Measurements from ENCODE around the gene PRDM16.

PRDM16 gene

GRCh38 chr1:3153902-3154795, 85.1 kb downstream of the PRDM16 start:
- H3K36me3 ChIP-seq (ENCODE audit: control insufficient read depth, insufficient read depth, low read length): no peaks in the 10 kb centered on the region
- no peaks in the 10 kb centered on the region for H3K4me1 ChIP-seq (ENCODE audit: control insufficient read depth, insufficient read depth, low read length)
- no peaks in the 10 kb centered on the region for H3K9me3 ChIP-seq (ENCODE audit: control insufficient read depth, low read length)
- no peak overlapping the region for H3K4me3 ChIP-seq (ENCODE audit: low read length)
- H3K27me3 ChIP-seq (ENCODE audit: control insufficient read depth, insufficient read depth, low read length): no peaks in the 10 kb centered on the region
- no peak overlapping the region for H3K9ac ChIP-seq (ENCODE audit: low read length)

DNA sequence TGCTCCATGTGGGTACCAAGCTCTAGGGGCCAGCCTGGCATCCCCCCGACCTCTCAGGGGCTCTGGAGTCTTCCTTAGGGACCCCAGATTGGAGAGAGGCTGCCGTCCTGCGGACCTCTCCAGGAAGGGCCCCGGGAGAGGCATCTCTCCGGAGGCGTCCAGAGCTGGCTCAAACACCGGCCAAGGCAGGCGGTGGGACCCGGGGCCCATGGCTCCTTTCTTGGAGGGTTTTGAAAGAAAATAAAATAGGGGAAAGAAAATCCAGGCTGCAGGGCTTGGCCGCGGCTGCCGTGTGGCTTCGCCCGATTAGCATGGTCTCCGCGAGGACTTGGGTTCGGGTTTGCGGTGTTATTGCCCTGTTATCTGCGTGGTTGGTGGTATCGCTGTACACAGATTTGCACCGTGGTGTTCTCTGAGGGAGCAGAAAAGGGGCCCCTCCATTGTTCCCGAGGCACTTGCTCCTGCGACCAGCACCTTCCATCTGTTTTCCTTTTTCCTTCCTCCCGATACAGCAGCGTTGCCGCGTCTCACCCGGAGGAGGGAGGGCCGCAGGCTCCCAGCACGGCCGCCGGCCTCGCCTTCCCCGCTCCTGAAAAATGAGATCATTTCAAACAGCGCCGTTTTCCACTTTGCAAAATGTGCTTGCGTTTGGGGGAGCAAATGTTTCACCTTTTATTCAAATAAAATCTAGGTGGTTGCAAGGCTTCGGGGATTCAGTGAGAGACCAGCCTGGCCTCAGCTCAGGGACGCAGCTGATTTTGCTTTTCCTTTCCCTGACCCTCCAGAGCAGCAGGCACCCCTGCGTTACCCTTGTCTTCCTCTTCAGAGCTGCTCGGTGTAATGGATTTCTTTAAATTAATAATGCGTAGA, 86.3 kb downstream of the PRDM16 start:
- Histone ChIP-seq H3K4me1 (ENCODE audit: control insufficient read depth, insufficient read depth, low read length) (peaks cover 4% of the 10 kb centered on the region), H3K27me3 (ENCODE audit: control insufficient read depth, insufficient read depth, low read length) (no peaks in the 10 kb centered on the region), H3K9me3 (ENCODE audit: control insufficient read depth, low read length) (no peaks in the 10 kb centered on the region), H3K9ac (ENCODE audit: low read length) (no peak overlapping the region), H3K4me3 (ENCODE audit: low read length) (no peak overlapping the region), H3K36me3 (ENCODE audit: control insufficient read depth, insufficient read depth, low read length) (no peaks in the 10 kb centered on the region)

DNA sequence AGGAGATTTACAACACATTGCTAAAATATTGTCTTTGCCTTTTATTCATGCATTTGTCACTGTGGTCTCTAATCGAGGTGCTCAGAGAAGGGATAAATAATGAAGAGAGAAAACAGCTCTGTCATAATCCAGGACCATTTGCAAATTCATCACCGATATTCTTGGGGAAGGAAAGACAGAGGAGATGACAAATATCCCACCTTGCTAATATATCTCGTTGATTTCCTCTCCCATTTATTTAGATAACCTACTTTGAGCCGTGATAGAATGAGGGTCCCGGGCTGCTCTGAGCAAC, 86.9 kb downstream of the PRDM16 start:
- Histone ChIP-seq H3K27me3 (ENCODE audit: control insufficient read depth, insufficient read depth, low read length) (no peaks in the 10 kb centered on the region), H3K9ac (ENCODE audit: low read length) (no peak overlapping the region), H3K4me1 (ENCODE audit: control insufficient read depth, insufficient read depth, low read length) (peaks cover 10% of the 10 kb centered on the region), H3K4me3 (ENCODE audit: low read length) (no peak overlapping the region), H3K36me3 (ENCODE audit: control insufficient read depth, insufficient read depth, low read length) (no peaks in the 10 kb centered on the region), H3K9me3 (ENCODE audit: control insufficient read depth, low read length) (no peaks in the 10 kb centered on the region)

DNA sequence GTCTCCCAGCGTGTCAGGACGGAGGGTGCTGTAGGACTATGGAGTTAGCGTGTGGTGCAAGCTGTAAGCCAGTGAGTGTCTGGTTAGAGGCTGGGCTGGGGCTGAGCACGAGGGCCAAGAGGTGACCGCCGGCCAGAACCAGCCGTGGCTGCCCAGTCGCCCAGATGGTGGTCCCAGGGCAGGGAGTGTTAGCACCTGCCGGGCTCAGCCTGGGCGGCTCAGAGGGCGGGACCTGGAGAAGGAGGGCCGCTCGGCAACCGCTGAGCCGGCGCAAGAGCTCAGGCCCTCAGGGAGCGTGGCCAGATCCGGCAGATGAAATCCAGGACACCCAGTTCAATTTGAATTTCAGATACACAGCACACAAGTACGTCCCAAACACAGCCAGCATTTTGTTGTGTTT, 87.9 kb downstream of the PRDM16 start:
- Histone ChIP-seq H3K4me1 (ENCODE audit: control insufficient read depth, insufficient read depth, low read length) (peaks cover 20% of the 10 kb centered on the region), H3K9ac (ENCODE audit: low read length) (no peak overlapping the region), H3K9me3 (ENCODE audit: control insufficient read depth, low read length) (no peaks in the 10 kb centered on the region), H3K36me3 (ENCODE audit: control insufficient read depth, insufficient read depth, low read length) (no peaks in the 10 kb centered on the region), H3K4me3 (ENCODE audit: low read length) (no peak overlapping the region), H3K27me3 (ENCODE audit: control insufficient read depth, insufficient read depth, low read length) (no peaks in the 10 kb centered on the region)

DNA sequence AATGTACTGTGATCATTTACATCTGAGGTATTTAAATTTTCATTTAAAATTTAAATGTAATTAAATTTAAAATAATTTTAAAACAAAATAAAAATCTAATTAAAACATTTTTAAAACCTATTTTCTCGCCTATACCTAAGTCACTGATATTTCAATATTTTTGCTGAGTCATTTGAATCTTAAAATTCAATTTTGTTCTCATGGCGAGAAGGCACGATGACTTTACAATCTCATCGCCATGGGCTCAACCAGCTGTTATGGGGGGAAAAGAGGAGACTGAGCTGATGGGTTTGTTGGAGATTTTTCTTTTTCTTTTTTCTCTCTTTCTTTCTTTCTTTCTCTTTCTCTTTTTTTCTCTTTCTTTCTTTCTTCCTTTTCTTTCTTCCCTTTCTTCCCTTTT, 89.3 kb downstream of the PRDM16 start:
- no peaks in the 10 kb centered on the region for H3K9me3 ChIP-seq (ENCODE audit: control insufficient read depth, low read length)

GRCh38 chr1:3159121-3159520, 90.1 kb downstream of the PRDM16 start:
- no peaks in the 10 kb centered on the region for H3K27me3 ChIP-seq (ENCODE audit: control insufficient read depth, insufficient read depth, low read length)
- H3K36me3 ChIP-seq (ENCODE audit: control insufficient read depth, insufficient read depth, low read length): no peaks in the 10 kb centered on the region
- H3K4me3 ChIP-seq (ENCODE audit: low read length): no peak overlapping the region
- no peaks in the 10 kb centered on the region for H3K9me3 ChIP-seq (ENCODE audit: control insufficient read depth, low read length)
- H3K4me1 ChIP-seq (ENCODE audit: control insufficient read depth, insufficient read depth, low read length): peaks cover 20% of the 10 kb centered on the region
- H3K9ac ChIP-seq (ENCODE audit: low read length): no peak overlapping the region

More for the DNA sequence above, 89.3 kb downstream of the PRDM16 start:
- peaks cover 20% of the 10 kb centered on the region for H3K4me1 ChIP-seq (ENCODE audit: control insufficient read depth, insufficient read depth, low read length)
- no peaks in the 10 kb centered on the region for H3K27me3 ChIP-seq (ENCODE audit: control insufficient read depth, insufficient read depth, low read length)
- no peaks in the 10 kb centered on the region for H3K36me3 ChIP-seq (ENCODE audit: control insufficient read depth, insufficient read depth, low read length)
- H3K9ac ChIP-seq (ENCODE audit: low read length): no peak overlapping the region
- H3K4me3 ChIP-seq (ENCODE audit: low read length): no peak overlapping the region

- H3K27me3 ChIP-seq (ENCODE audit: control insufficient read depth, insufficient read depth, low read length): no peaks in the 10 kb centered on the region
- no peak overlapping the region for H3K9ac ChIP-seq (ENCODE audit: low read length)
- H3K9me3 ChIP-seq (ENCODE audit: control insufficient read depth, low read length): no peaks in the 10 kb centered on the region
- H3K4me1 ChIP-seq (ENCODE audit: control insufficient read depth, insufficient read depth, low read length): peaks cover 23% of the 10 kb centered on the region
- no peaks in the 10 kb centered on the region for H3K36me3 ChIP-seq (ENCODE audit: control insufficient read depth, insufficient read depth, low read length)
- no peak overlapping the region for H3K4me3 ChIP-seq (ENCODE audit: low read length)
These were observed 91.0 kb downstream of the PRDM16 start for GRCh38 chr1:3159996-3160395.

DNA sequence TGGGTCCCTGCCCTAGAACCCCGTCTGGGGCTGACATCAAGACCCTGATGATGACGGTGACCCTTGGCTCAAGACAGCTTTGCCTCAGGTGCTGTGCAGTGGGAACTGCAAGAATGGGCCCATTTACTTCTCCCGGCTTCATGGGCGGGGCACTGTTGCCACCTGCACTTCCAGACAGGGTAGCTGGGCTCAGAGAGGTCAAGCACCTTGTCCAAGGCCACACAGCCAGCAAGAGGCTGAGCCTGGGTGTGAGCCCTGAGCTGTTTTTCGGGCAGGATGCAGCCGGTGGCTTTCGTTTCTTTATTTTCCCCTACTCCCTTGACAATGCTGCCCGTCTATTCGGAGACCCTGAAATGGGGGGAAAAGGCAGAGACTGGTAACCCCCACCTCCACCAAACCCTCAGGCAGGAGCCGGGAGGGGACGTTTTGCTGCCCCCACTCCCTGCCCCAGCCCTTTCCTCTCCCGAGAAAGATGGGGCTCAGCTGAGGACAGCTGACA, 91.7 kb downstream of the PRDM16 start:
- Histone ChIP-seq H3K27me3 (ENCODE audit: control insufficient read depth, insufficient read depth, low read length) (no peaks in the 10 kb centered on the region), H3K9me3 (ENCODE audit: control insufficient read depth, low read length) (no peaks in the 10 kb centered on the region), H3K4me3 (ENCODE audit: low read length) (no peak overlapping the region), H3K9ac (ENCODE audit: low read length) (no peak overlapping the region), H3K4me1 (ENCODE audit: control insufficient read depth, insufficient read depth, low read length) (peaks cover 24% of the 10 kb centered on the region), H3K36me3 (ENCODE audit: control insufficient read depth, insufficient read depth, low read length) (no peaks in the 10 kb centered on the region)

DNA sequence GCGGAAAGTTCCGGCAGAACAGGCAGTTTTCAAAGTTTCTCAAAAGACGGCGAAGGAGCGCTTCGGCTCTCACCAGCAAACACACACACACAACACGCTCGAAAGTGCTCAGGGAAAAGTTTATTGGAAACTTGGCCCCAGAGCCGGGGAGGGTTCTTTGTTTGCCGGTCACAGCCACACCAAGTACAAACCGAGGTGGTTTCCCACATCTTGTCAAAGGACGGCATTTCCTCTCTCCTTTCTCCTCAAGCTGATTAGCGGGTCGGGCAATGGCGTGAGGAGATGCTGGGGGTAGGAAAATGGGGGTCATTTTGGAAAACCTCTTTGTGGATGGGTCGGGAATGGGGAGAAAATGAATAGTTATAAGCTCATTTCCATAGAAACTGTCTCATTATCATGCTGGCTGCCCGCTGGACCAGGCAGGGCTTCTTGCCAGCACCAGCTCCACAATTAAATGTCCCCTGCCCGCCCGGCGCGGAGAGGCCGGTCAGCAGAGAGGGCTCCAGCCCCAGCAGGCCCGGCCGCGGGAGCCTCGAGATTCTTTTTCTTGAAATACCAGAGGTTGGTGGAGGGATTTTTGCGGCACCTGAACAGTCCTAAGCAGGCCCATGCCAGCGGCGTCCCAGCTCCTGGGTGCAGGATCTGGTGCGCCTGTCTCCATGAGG, 92.3 kb downstream of the PRDM16 start:
- no peaks in the 10 kb centered on the region for H3K27me3 ChIP-seq (ENCODE audit: control insufficient read depth, insufficient read depth, low read length)
- no peak overlapping the region for H3K9ac ChIP-seq (ENCODE audit: low read length)
- no peak overlapping the region for H3K4me3 ChIP-seq (ENCODE audit: low read length)

GRCh38 chr1:3162322-3162882, 93.4 kb downstream of the PRDM16 start:
- Histone ChIP-seq H3K4me1 (ENCODE audit: control insufficient read depth, insufficient read depth, low read length) (peaks cover 31% of the 10 kb centered on the region), H3K9me3 (ENCODE audit: control insufficient read depth, low read length) (no peaks in the 10 kb centered on the region), H3K27me3 (ENCODE audit: control insufficient read depth, insufficient read depth, low read length) (no peaks in the 10 kb centered on the region), H3K9ac (ENCODE audit: low read length) (no peak overlapping the region), H3K4me3 (ENCODE audit: low read length) (no peak overlapping the region), H3K36me3 (ENCODE audit: control insufficient read depth, insufficient read depth, low read length) (no peaks in the 10 kb centered on the region)

More for the DNA sequence above, 92.3 kb downstream of the PRDM16 start:
- no peaks in the 10 kb centered on the region for H3K36me3 ChIP-seq (ENCODE audit: control insufficient read depth, insufficient read depth, low read length)
- peaks cover 28% of the 10 kb centered on the region for H3K4me1 ChIP-seq (ENCODE audit: control insufficient read depth, insufficient read depth, low read length)
- H3K9me3 ChIP-seq (ENCODE audit: control insufficient read depth, low read length): no peaks in the 10 kb centered on the region

GRCh38 chr1:3163356-3163755, 94.4 kb downstream of the PRDM16 start:
- Histone ChIP-seq H3K9ac (ENCODE audit: low read length) (no peak overlapping the region), H3K36me3 (ENCODE audit: control insufficient read depth, insufficient read depth, low read length) (no peaks in the 10 kb centered on the region), H3K4me3 (ENCODE audit: low read length) (no peak overlapping the region), H3K9me3 (ENCODE audit: control insufficient read depth, low read length) (no peaks in the 10 kb centered on the region), H3K4me1 (ENCODE audit: control insufficient read depth, insufficient read depth, low read length) (peaks cover 31% of the 10 kb centered on the region), H3K27me3 (ENCODE audit: control insufficient read depth, insufficient read depth, low read length) (no peaks in the 10 kb centered on the region)
